T-helper 2 cell treated with Interferon-gamma antibody and Interleukin-4, amounts not matched to agents 100 ng/mL and 5 ng/mL, for 36 hours (primary cell): ENCODE results near the gene LILRB5. TPM values are rescaled to one million over a fixed set of nuclear protein-coding genes. Genes with fewer than 3 reads are reported as not detected.
"Not testable (repeated sequence)": the region's sequence is repeated elsewhere in the genome, so short reads cannot be mapped to it uniquely, and the experiment has no call there.

Experiments
- intact Hi-C: fragments of 100-400 bp; cut with micrococcal nuclease; formaldehyde crosslinking; loops from one replicate; pipeline ENCODE4 v1.15.1; 2023
- total RNA-seq: library from RNA; stranded (reverse); gene quantifications from 2 replicates; pipeline ENCODE4 v1.2.3, GENCODE V29; 2022

The LILRB5 gene
- total RNA-seq, 1 donor from 2014 or later = not detected

GRCh38 chr19:54216869-54217268 lies 40.2 kb downstream of the LILRB5 start:
- intact Hi-C loops = no loop called here

GRCh38 chr19:54214734-54215133 lies 42.3 kb downstream of the LILRB5 start:
- intact Hi-C loops = not testable (repeated sequence)

- intact Hi-C loops = not testable (repeated sequence)
Observed at GRCh38 chr19:54214217-54214616, 42.9 kb downstream of the LILRB5 start.

- intact Hi-C loops = no loop called here
Observed at GRCh38 chr19:54211235-54211634, 45.8 kb downstream of the LILRB5 start.

GRCh38 chr19:54209811-54210494 lies 47.1 kb downstream of the LILRB5 start:
- intact Hi-C loops = loop anchor here (1.0 kb wide), 1 partner anchor 9 kb away; no protein-coding TSS in a partner anchor

- intact Hi-C loops = no loop called here
Observed at GRCh38 chr19:54209058-54209810, 47.8 kb downstream of the LILRB5 start.

- intact Hi-C loops = no loop called here
Observed at GRCh38 chr19:54208784-54209057, 48.4 kb downstream of the LILRB5 start.

GRCh38 chr19:54207983-54208783 lies 48.9 kb downstream of the LILRB5 start:
- intact Hi-C loops = no loop called here

- intact Hi-C loops = no loop called here
Observed at GRCh38 chr19:54207676-54207982, 49.4 kb downstream of the LILRB5 start.

GRCh38 chr19:54207193-54207592 lies 49.9 kb downstream of the LILRB5 start:
- intact Hi-C loops = not testable (repeated sequence)

GRCh38 chr19:54206831-54207177 lies 50.3 kb downstream of the LILRB5 start:
- intact Hi-C loops = no loop called here

- intact Hi-C loops = no loop called here
Observed at GRCh38 chr19:54206030-54206830, 50.8 kb downstream of the LILRB5 start.

- intact Hi-C loops = no loop called here
Observed at GRCh38 chr19:54204767-54205468, 52.2 kb downstream of the LILRB5 start.

- intact Hi-C loops = no loop called here
Observed at GRCh38 chr19:54203151-54203611, 53.9 kb downstream of the LILRB5 start.

GRCh38 chr19:54201980-54202379 lies 55.1 kb downstream of the LILRB5 start:
- intact Hi-C loops = loop anchor here (1.0 to 2.0 kb wide), 4 partner anchors 8 to 87 kb away; partner anchors contain the start of genes CNOT3, LENG1, PRPF31 and TFPT

- intact Hi-C loops = loop anchor here (1.0 to 2.0 kb wide), 4 partner anchors 9 to 86 kb away; partner anchors contain the start of genes CNOT3, LENG1, PRPF31 and TFPT
Observed at GRCh38 chr19:54201172-54201701, 55.8 kb downstream of the LILRB5 start.
